HEK293T (cell line): Measurements from ENCODE around the gene CD320.
A peak's percentile ranks its signal among the peaks of the same experiment; 100 is the strongest.

Experiments
- ELF4 ChIP-seq: fragments of 450-650 bp; IDR thresholded peaks from 2 replicates; pipeline ENCODE4 v1.6.1; 2017; ENCODE audit warnings: antibody characterized with exemption
- FOXA1 ChIP-seq: fragments of 450-650 bp; IDR thresholded peaks from 2 replicates; pipeline ENCODE4 v1.6.1; 2016; ENCODE audit warnings: mild to moderate bottlenecking
- FOXK2 ChIP-seq: fragments of 450-650 bp; IDR thresholded peaks from 2 replicates; pipeline ENCODE4 v1.6.1; 2016; ENCODE audit warnings: mild to moderate bottlenecking
- FOXM1 ChIP-seq: fragments of 450-650 bp; IDR thresholded peaks from 2 replicates; pipeline ENCODE4 v1.6.1; 2017; ENCODE audit warnings: mild to moderate bottlenecking, borderline replicate concordance
- L3MBTL2 ChIP-seq: fragments of 450-650 bp; conservative IDR thresholded peaks from 2 replicates; pipeline ENCODE4 v1.6.1; 2016; ENCODE audit warnings: mild to moderate bottlenecking
- NFRKB ChIP-seq: fragments of 450-650 bp; IDR thresholded peaks from 2 replicates; pipeline ENCODE4 v1.6.1; 2016; ENCODE audit warnings: mild to moderate bottlenecking, moderate library complexity
- SP1 ChIP-seq: fragments of 450-650 bp; IDR thresholded peaks from 2 replicates; pipeline ENCODE4 v1.6.1; 2017
- SUZ12 ChIP-seq: fragments of 450-650 bp; IDR thresholded peaks from 2 replicates; pipeline ENCODE4 v1.6.1; 2016; ENCODE audit warnings: mild to moderate bottlenecking

DNA sequence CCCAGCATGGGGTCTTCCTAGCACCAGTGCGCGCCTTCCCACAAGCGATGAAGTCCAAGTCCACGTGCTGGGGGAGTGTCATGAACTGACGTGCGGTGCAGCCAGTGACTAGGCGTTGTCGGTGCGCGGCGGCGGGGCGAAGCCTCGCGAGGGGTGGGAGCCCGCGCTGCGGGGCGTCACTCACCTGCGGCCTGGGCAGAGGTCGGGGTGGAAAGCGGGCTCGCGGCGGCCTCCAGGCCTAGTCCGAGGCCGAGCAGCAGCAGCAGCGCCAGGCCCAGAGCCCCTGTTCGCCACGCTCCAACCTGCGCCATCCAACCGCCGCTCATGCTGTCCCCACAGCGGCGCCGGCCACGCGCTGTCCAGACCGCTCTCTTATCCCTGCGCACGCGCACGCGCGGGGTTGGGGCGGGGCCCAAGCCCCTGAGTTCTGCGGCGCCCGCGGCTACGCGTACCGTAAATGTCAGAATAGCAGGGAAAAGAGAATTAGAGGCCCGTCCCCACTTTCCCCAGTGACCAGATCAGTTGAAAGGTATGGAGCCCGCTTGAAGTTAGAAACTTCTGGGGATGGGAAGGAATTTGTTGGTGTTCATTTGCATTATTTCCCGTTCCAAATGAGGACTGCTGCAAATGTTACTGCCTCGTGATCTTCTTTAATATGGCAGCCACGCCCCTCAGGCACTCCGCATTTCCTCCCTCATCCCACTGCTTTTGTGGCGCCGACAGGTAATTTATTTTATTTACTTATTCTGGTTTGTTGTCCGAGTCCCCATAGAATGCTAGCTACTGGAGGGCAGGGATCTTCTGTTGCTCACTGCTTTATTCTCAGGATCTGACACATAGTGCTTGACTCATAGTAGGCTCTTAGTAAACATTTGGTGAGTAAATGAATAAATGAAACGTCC, at the start of gene CD320:
- TF ChIP-seq NFRKB (no peak), SP1 (no peak), SUZ12 (no peak), FOXA1 (no peak), ELF4 (no peak), FOXM1 (no peak), FOXK2 (no peak), L3MBTL2 (peak; percentile 96)
